Mammary epithelial cell (primary cell): ENCODE results near the gene KDF1.

ENCODE experiments used
- CTCF ChIP-seq, 2 donors: IDR thresholded peaks in 1 of 2; conservative IDR thresholded peaks in 1 of 2; 2 replicates each; pipeline ENCODE4 v1.5.1; 2011 to 2012; ENCODE audit warnings: inconsistent platforms in 2 of 2, low read length in 2 of 2, mild to moderate bottlenecking in 2 of 2, control low read depth in 1 of 2, low read depth in 1 of 2; ENCODE audit not compliant: insufficient read depth in 1 of 2; ENCODE audit errors: extremely low read depth in 1 of 2
- EZH2 ChIP-seq: IDR thresholded peaks from 2 replicates; pipeline ENCODE4 v1.6.1; 2012; ENCODE audit warnings: low read length, inconsistent platforms, borderline replicate concordance

GRCh38 chr1:26932531-26932930, 27.7 kb downstream of the KDF1 start:
- TF ChIP-seq CTCF (conservative IDR thresholded peaks at IDR 0.05 in 1 of 2, IDR thresholded peaks at IDR 0.05 in 1 of 2; ENCODE audit: extremely low read depth in 1 of 2, insufficient read depth in 1 of 2, low read depth in 1 of 2, low read length in 2 of 2) (no peak), EZH2 (no peak)
